HK-2 (cell line): ENCODE measurements around the gene SHROOM4.

ENCODE experiments used
- DNase-seq: peaks from one replicate; pipeline ENCODE4 v3.0.0-alpha.2; 2018; ENCODE audit not compliant: unreplicated experiment

Gene SHROOM4

DNA sequence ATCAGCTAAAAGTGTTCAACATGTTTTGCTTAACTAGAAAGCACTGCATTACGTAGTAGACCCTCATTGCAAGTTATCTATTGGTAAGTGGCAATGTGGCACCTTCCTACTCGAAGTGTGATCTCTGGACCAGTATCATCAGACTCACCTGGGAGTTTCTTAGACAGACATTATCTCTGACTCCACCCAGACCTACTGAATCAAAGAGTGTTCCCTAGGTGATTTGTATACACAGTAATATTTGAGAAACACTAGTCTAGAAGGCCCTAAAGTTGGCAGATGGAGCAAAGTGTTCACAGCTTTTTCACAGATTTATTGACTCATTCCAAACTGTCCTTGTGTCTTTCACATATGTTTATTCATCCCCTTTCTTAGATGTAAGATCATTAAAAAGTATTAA lies 35.7 kb downstream of the SHROOM4 start:
- no peak for DNase-seq

DNA sequence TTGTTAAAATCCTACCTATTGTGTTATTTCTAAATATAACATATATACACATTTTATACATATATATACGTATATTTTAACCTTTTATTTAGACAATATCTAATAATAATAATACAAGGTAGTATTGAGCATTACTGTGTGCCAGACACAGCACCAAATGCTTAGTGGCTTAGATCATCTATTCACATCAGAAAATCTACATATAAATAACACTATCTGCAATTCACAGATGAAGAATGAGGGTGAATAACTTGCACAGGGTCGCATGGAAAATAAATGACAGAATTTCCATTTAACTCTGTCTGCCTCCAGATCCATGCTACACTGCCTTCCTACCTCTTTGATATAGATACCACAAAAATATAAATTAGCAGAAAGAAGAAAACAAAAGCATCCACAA lies 37.7 kb downstream of the SHROOM4 start:
- DNase-seq, result no peak

GRCh38 chrX:50771382-50771781 lies 42.6 kb downstream of the SHROOM4 start:
- no peak for DNase-seq

DNA sequence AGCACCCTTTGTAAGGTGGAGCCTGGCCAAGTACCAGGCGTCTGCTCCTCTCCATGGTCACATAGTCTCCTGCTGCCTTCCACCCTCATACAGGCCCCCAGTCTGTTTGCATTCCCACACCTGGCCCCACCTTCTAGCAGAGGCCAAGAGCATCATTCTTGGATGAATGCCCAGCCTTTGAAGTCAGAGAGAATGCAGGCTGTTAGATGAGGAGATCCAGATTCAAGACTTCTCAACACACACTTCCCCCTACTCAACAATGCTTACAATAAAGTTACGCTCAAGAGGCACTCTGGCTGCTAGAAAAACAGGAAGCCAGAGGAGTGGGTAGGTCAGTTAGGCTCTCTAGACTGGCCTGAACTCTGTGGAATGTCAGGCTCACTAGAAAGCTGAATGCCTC lies 43.3 kb downstream of the SHROOM4 start:
- DNase-seq, result no peak

GRCh38 chrX:50769389-50770063 lies 44.5 kb downstream of the SHROOM4 start:
- DNase-seq, result no peak

- no peak for DNase-seq
These were observed 45.2 kb downstream of the SHROOM4 start for GRCh38 chrX:50768801-50769200.

DNA sequence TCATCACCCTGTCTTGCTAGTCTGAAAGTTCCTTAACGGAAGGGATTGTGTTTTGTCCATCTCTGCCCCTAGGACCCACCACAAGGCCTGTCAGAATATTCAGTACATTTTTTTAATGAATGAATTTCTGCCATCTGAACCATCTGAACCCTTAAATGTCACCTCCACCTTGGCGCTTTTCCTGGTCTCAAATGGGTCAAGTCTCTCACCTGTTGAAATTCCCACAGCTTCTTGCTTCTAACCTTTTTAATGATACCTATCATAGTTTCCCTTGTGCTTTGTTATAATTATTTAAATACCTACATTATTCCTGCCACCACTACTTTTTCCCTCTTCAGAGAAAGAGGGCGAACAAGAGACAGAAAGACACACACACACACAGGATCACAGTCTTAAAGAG lies 48.0 kb downstream of the SHROOM4 start:
- no peak for DNase-seq

DNA sequence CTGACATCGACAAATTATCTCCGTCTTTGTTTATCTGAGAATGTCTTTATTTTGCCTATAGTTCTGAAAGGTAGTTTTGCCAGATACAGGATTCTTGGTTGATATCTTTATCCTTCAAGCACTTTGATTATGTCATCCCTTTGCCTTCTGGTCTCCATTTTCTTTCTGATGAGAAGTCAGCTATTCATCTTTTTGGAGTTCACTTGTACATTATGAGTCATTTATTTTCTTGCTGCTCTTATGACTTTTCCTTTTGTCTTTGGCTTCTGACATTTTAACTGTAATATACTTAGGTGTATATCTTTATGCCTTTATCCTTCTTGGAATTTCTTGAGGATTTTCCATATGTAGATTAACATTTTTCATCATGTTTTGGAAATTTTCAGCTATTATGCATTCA lies 51.4 kb downstream of the SHROOM4 start:
- DNase-seq, result no peak

DNA sequence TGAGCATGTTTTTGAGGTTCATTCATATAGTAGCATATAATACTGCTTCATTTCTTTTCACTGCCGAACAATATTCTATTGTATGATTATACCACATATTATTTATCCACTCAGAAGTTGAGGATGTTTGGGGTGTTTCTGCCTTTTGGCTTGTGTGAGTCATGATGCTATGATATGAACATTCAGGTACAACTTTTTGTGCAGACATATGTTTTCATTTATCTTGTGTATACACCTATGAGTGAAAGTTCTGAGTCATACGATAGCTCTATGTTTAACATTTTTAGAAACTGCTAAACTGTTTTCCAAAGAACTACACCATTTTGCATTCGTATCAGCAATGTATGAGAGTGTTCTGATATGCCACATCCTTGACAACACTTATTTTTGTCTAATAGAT lies 57.7 kb downstream of the SHROOM4 start:
- DNase-seq, result no peak

DNA sequence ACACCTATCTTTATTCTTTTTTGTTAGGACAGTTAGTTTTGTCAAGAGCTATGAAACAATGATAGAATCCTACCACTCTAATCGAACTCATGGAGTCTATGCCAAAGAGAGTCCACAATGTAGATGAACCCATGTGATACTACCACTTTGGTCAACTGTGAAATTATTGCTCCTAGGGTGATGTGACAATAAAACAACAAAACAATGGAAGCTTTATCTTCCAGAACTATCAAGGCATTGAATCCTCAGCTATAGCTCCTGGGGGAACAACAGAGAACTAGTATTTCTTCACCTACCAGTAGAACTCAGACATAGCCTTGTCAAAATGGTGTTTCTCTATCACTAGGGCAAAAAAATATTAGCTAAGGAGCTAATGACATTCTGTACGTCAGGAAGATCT lies 62.9 kb downstream of the SHROOM4 start:
- no peak for DNase-seq

GRCh38 chrX:50747471-50747900 lies 66.5 kb downstream of the SHROOM4 start:
- peak; percentile 21 for DNase-seq

DNA sequence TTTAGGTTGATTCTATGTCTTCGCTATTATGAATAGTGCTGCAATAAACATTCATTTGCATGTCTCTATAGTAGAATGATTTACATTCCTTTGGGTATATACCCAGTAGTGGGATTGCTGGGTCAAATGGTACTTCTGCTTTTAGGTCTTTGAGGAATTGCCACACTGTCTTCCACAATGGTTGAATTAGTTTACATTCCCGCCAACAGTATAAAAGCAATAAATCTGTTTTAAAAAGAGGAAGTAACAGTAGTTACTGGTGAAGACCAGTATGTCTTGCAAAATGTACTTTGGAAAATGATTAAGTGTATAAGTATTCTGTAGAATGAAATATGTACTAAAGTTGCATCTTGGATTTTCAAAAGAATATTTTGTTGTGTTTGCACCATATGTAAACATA lies 77.3 kb downstream of the SHROOM4 start:
- DNase-seq, result no peak

DNA sequence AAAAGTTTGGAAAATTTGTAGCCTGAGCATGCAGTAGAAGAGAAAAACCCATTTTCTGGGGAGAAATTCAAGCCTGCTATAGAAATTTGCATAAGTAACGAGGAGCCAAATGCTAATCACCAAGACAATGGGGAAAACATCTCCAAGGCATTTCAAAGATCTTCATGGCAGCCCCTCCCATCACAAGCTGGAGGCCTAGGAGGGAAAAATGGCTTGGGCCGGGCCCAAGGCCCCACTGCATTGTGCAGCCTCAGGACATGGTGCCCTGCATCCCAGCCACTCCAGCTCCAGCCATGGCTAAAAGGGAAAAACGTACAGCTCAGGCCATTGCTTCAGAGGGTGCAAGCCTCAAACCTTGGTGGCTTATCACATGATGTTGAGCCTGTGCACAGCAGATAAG lies 87.7 kb downstream of the SHROOM4 start:
- no peak for DNase-seq

- DNase-seq, result no peak
These were observed 88.7 kb downstream of the SHROOM4 start for GRCh38 chrX:50725310-50725709.

- DNase-seq, result no peak
These were observed 91.0 kb downstream of the SHROOM4 start for GRCh38 chrX:50723006-50723405.

GRCh38 chrX:50721764-50722521 lies 92.1 kb downstream of the SHROOM4 start:
- no peak for DNase-seq

DNA sequence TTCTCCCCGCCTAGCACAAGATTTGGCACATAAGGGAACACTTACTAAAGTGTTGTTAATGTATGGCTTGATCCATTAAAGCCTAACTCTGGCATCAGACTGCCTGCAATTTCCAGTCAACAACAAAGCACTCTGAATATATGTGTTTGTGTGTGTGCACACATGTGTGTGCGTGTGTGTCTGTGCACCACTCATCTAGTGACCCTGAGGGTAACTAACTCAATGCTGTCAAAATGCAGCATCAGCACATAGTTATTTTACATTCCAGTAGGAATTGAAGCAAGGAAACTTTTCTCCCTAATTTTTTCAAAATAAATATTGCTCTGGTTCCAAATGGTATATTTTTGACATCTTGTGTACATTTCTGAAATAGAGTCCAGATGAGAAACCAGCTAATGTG lies 94.4 kb downstream of the SHROOM4 start:
- DNase-seq, result no peak

DNA sequence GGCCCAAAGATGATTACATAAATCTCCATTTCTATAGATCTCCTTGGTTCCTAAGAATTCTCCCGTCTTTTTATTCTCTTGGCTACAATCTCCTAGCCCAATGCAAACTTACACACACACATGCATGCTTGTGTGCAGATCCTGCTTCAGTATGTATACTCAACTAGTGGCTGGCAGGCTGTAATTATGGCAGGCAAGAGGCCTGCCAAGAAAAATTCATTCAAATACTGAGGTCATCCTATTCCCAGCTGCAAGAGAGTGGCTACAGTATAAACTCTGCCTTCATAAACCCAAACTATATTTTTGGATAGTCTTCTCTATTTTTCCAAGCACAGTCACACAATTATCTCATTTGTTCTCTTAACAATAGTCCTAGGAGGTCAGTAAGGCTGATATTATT lies 95.2 kb downstream of the SHROOM4 start:
- no peak for DNase-seq

- no peak for DNase-seq
These were observed 97.3 kb downstream of the SHROOM4 start for GRCh38 chrX:50716706-50717105.

DNA sequence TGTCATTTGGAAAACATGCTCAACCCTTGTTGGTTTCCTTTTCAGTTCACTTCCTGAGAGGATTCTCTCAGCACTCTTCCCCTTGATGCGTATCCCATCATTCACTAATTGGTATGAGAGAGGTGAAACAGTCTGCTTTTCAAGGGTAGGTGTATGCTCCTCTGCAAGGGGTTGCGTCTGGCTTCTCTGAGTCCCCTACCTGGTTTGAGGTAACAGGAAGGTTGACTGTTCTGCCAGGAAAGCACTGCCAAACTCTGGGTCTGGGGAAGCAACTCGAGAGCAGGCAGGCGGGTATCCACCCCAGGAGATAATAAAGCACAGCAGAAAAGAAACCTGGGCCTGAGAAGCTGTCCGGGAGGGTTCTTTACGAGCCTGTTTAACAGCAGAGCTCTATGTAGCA lies 101.2 kb downstream of the SHROOM4 start:
- DNase-seq, result no peak

DNA sequence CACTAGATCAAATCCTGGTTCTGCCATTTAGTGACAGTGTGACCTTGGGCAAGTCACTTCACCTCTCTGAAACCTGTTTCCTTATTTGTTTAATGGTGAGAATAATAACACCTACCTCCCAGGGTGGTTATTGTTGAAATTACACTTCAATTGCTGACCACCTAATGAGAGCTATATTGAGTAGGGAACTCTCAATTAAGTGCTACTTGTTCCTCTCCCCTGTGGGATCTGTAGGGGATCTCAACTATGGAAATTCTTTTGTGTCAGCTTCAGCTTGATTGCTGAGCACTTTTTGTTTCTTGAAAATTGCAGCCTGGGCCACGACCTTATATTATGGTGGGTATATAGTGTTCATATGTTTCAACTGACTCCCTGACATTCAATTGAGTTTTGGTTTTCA lies 102.1 kb downstream of the SHROOM4 start:
- no peak for DNase-seq

DNA sequence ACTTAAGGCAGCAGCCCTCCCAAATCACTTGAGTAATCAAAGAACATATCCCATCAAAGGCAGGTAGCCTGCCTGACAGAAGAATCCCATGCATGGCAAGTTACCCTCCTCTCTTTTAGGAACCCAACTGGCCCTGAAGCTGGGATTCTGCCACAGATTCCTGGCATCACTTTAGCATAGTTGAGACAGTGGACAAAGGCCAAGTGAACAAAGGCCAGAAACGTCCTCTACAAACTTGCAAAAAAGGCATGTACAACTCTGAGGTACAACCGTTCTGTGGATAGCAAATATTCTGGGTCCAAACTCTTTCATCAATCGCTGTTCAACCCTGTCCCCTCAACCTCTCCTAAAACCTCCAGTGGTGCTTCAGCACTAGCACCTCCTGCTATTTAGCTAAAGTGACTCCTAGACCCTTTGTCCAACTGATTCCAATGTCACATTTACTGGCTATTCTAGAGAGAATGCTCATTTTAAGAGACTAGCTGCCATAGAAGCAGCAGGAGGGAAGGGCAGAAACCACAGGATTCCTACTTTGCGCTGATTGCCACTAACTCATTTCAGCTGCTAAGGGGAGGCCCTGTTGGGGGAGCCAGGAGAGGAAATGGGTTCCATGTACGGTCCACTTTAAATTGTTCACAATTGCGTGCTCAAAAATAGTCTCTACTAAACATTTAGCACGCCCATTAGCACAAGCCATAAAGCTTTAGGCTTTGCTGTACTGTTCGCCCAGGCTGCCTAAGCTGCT lies 105.9 kb downstream of the SHROOM4 start:
- no peak for DNase-seq

DNA sequence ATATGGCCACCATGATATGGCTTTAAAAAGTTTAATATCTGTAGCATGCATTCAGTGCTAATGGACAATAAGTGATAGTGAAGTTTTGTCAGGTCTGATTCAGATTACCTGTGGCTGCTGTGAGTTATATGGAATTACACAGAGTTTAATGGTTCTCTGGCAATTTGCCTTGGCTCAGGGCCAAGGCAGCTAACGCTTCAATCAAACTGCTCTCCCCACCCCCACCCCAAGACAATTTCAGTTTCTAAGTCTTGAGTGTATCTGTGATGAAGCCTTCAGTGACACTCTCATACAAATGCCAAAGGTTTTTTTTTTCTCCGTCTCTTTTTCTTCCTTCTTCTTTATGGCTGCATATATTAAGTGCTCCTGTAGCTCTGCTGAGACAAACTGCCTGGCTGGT lies 106.6 kb downstream of the SHROOM4 start:
- no peak for DNase-seq
